Medulla oblongata (tissue), 1 donor: ENCODE measurements around the gene PCDHGC5.

Experiments used
- DNase-seq: peaks from one replicate; pipeline ENCODE4 v3.0.0-alpha.2; 2015; ENCODE audit errors: extremely low spot score

Gene PCDHGC5

GRCh38 chr5:141490771-141491170, 1.9 kb downstream of the PCDHGC5 start:
- DNase-seq, result peak; percentile 1

- no peak for DNase-seq
These were observed 2.7 kb downstream of the PCDHGC5 start for GRCh38 chr5:141491323-141492167.

- DNase-seq, result no peak
These were observed 3.4 kb downstream of the PCDHGC5 start for GRCh38 chr5:141492168-141492885.

- peak; percentile 78 for DNase-seq
These were observed 4.9 kb downstream of the PCDHGC5 start for GRCh38 chr5:141493500-141494422.

GRCh38 chr5:141494761-141495452, 6.0 kb downstream of the PCDHGC5 start:
- no peak for DNase-seq

GRCh38 chr5:141495453-141495811, 6.6 kb downstream of the PCDHGC5 start:
- DNase-seq, result no peak

- no peak for DNase-seq
These were observed 7.2 kb downstream of the PCDHGC5 start for GRCh38 chr5:141496038-141496437.

GRCh38 chr5:141501761-141502160, 12.9 kb downstream of the PCDHGC5 start:
- no peak for DNase-seq

- DNase-seq, result no peak
These were observed 14.8 kb downstream of the PCDHGC5 start for GRCh38 chr5:141503681-141504080.

- DNase-seq, result no peak
These were observed 15.3 kb downstream of the PCDHGC5 start for GRCh38 chr5:141504216-141504615.

- DNase-seq, result no peak
These were observed 17.7 kb downstream of the PCDHGC5 start for GRCh38 chr5:141506381-141507155.

- no peak for DNase-seq
These were observed 18.7 kb downstream of the PCDHGC5 start for GRCh38 chr5:141507387-141508091.

- DNase-seq, result no peak
These were observed 19.5 kb downstream of the PCDHGC5 start for GRCh38 chr5:141508440-141508797.

- no peak for DNase-seq
These were observed 20.1 kb downstream of the PCDHGC5 start for GRCh38 chr5:141508798-141509611.

- no peak for DNase-seq
These were observed 21.3 kb downstream of the PCDHGC5 start for GRCh38 chr5:141510160-141510559.

GRCh38 chr5:141510850-141511601, 22.1 kb downstream of the PCDHGC5 start:
- peak; percentile 1 for DNase-seq

GRCh38 chr5:141511771-141512325, 23.0 kb downstream of the PCDHGC5 start:
- DNase-seq, result peak; percentile 1

GRCh38 chr5:141512390-141512910, 23.6 kb downstream of the PCDHGC5 start:
- peak; percentile 81 for DNase-seq
